GM21381 (cell line): ENCODE data around the gene PTPN3.

ENCODE experiments used
- ATAC-seq: cut with Tn5 transposase; IDR thresholded peaks from one replicate; pipeline ENCODE4 v1.9.1; 2021; ENCODE audit warnings: mild to moderate bottlenecking, moderate library complexity; ENCODE audit not compliant: unreplicated experiment

PTPN3 gene

GRCh38 chr9:109454601-109455155 lies 43.4 kb downstream of the PTPN3 start:
- no peak for ATAC-seq

- no peak for ATAC-seq
Measured at GRCh38 chr9:109454041-109454440, 44.1 kb downstream of the PTPN3 start.

- ATAC-seq, result no peak
Measured at GRCh38 chr9:109453210-109453842, 44.8 kb downstream of the PTPN3 start.

GRCh38 chr9:109452761-109453160 lies 45.3 kb downstream of the PTPN3 start:
- ATAC-seq, result no peak

- ATAC-seq, result no peak
Measured at GRCh38 chr9:109451311-109452025, 46.6 kb downstream of the PTPN3 start.

GRCh38 chr9:109450346-109450745 lies 47.8 kb downstream of the PTPN3 start:
- ATAC-seq, result no peak

- no peak for ATAC-seq
Measured at GRCh38 chr9:109449036-109449798, 48.9 kb downstream of the PTPN3 start.

GRCh38 chr9:109448223-109448622 lies 49.9 kb downstream of the PTPN3 start:
- no peak for ATAC-seq

GRCh38 chr9:109447329-109448076 lies 50.6 kb downstream of the PTPN3 start:
- ATAC-seq, result no peak

- no peak for ATAC-seq
Measured at GRCh38 chr9:109444771-109445320, 53.3 kb downstream of the PTPN3 start.

GRCh38 chr9:109442716-109443115 lies 55.4 kb downstream of the PTPN3 start:
- ATAC-seq, result no peak

- ATAC-seq, result no peak
Measured at GRCh38 chr9:109441296-109441695, 56.8 kb downstream of the PTPN3 start.

GRCh38 chr9:109440797-109441287 lies 57.3 kb downstream of the PTPN3 start:
- ATAC-seq, result peak; percentile 91

- peak; percentile 39 for ATAC-seq
Measured at GRCh38 chr9:109440117-109440515, 58.0 kb downstream of the PTPN3 start.

- ATAC-seq, result no peak
Measured at GRCh38 chr9:109439378-109440116, 58.6 kb downstream of the PTPN3 start.

GRCh38 chr9:109437286-109437685 lies 60.8 kb downstream of the PTPN3 start:
- ATAC-seq, result no peak

- ATAC-seq, result no peak
Measured at GRCh38 chr9:109436071-109436470, 62.0 kb downstream of the PTPN3 start.

- ATAC-seq, result no peak
Measured at GRCh38 chr9:109433476-109433875, 64.6 kb downstream of the PTPN3 start.

GRCh38 chr9:109430231-109430630 lies 67.9 kb downstream of the PTPN3 start:
- ATAC-seq, result no peak

GRCh38 chr9:109428854-109429253 lies 69.3 kb downstream of the PTPN3 start:
- no peak for ATAC-seq
